GM18951 (cell line): ENCODE measurements around the gene PRPF19.

Experiments used
- POLR2A ChIP-seq: IDR thresholded peaks from 4 replicates; pipeline ENCODE4 v1.6.1; 2011; ENCODE audit warnings: mild to moderate bottlenecking; ENCODE audit not compliant: insufficient read length, insufficient read depth; ENCODE audit errors: extremely low read depth
- in situ Hi-C: fragments of 300-500 bp; cut with MboI; formaldehyde crosslinking; loops from one replicate; pipeline ENCODE4 v1.12.0; 2022; ENCODE audit warnings: low sequenced_read_pairs, mixed read lengths, inconsistent platforms; ENCODE audit not compliant: unreplicated experiment

PRPF19 gene

DNA sequence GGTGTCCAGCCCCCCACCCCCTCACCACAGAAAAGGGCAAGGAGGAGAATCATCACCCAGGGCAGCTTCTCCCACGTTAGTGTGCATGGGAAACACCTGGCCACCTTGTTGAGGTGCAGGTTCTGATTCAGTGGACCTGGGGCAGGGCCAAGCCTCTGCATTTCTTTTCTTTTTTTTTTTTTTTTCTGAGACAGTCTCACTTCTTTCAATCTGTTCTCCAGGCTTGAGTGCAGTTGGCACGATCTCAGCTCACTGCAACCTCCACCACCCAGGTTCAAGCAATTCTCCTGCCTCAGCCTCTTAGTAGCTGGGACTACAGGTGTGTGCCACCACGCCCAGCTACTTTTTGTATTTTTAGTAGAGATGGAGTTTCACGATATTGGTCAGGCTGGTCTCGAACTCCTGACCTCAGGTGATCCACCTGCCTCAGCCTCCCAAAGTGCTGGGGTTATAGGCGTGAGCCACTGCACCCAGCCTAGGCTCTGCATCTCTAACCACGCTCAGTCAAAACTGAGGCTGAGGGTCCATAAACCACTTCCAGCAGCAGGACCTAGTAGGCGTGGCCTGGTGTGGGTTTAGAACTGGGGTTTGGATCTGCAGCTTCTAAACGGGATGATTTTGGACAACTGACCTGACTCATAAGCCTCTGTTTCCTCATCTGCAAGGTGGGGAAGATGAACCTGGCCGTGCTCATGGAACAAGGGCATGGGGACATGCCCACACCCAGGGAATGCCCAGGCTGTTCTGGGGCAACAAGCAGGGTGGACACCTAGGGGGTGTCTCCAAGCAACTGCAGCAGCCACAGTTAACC, 38.3 kb downstream of the PRPF19 start:
- in situ Hi-C loops, result no loop called here
- no peak for TF ChIP-seq POLR2A

- TF ChIP-seq POLR2A, result no peak
Observed at GRCh38 chr11:60866911-60867870, 39.2 kb downstream of the PRPF19 start, which contains the start of gene ZP1. TSS of gene ZP1 (plus strand) at chr11:60867542. CDS start at chr11:60867562, 20 bp downstream.

DNA sequence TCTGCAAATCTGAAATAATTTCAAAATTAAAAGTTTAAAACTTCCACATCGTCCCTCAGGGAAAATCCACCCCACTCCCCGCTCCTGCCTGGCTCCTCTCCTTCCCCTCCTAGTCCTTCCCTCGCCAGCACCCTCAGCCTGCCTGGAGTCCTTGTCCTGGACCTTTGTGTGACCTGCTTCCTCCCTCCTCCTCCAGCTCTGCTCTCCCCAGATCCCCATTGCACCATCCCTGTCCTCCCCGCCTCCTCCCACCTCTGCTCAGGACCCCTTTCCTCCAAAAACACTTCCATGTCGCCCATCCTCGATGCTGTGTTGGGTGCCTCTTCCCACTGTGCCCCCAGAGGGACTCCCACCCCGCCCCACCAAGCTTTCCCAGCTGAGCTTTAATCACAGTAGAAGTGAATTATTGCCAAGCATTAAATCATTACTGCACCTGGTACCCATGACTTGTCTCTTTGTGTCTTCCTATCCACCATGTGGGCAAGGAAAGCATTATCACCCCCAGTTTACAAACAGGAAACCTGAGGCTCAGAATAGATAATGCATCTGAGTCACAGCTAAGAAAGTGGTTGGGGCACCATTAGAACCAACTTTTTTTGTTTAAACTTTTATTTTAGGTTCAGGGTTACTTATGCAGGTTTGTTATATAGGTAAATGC, 41.4 kb downstream of the PRPF19 start:
- in situ Hi-C loops, result no loop called here
- TF ChIP-seq POLR2A, result no peak

More at GRCh38 chr11:60866911-60867870, 39.2 kb downstream of the PRPF19 start, which contains the start of gene ZP1:
- in situ Hi-C loops, result no loop called here

GRCh38 chr11:60863550-60864521, 42.5 kb downstream of the PRPF19 start:
- TF ChIP-seq POLR2A, result no peak
- in situ Hi-C loops, result no loop called here

GRCh38 chr11:60862171-60862570, 44.2 kb downstream of the PRPF19 start:
- no peak for TF ChIP-seq POLR2A
- in situ Hi-C loops, result no loop called here

GRCh38 chr11:60860943-60861342, 45.4 kb downstream of the PRPF19 start:
- in situ Hi-C loops, result no loop called here
- no peak for TF ChIP-seq POLR2A

DNA sequence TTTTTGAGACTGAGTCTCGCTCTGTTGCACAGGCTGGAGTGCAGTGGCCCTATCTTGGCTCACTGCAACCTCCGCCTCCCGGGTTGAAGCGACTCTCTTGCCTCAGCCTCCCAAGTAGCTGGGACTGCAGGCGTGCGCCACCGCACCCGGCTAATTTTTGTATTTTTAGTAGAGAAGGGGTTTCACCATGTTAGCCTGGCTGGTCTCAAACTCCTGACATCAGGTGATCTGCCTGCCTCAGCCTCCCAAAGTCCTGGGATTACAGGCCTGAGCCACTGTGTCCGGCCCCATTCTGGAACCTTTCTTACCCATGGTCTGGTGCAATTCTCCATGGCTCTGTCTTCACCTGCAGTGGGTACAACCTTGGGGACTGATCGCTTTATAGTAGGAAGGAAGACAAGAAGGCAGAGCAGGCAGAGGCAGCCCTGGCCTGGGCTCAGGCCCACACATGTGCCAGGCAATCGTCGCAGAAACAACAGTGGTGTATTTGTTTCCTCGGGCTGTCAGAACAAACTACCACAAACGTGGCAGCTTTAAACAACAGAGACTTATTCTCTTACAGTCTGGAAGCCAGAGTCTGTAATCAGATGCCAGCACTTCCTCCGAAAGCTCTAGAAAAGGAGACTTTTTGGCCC, 46.7 kb downstream of the PRPF19 start:
- no peak for TF ChIP-seq POLR2A
- in situ Hi-C loops, result no loop called here

DNA sequence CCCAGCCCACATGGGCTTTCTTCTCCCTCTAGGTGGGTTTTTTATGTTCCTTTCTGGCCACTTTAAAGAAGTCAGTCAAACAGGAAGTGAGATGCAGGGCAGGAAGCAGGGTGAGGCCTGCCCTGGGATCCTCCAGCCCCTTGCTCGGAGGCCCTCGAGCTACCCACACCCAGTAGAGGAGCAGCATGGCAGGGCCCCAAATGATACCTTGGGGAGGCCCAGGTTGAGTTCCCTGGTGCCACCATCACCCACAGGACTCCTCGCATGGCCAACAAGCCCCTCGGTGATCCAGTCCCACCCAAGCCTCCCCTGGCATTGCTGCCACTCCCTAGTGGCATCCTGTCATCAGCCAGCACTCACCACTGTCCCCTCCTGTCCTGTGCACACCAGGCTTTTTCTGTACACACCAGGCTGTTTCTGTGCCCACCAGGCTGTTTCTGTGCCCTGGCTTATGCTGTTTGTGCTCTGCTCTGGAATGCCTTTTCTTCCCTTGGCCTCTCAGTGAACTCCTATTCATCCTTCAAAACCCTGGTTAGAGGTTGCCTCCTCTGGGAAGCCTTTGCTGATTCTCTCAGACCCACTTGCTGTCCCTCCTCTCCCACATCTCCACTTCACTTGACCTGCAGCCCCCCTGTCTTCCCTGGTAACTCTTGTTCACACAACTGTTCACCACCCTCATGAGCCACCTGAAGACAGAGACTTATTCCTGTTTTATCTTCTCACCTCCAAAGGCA, 47.5 kb downstream of the PRPF19 start:
- no peak for TF ChIP-seq POLR2A
- in situ Hi-C loops, result no loop called here

DNA sequence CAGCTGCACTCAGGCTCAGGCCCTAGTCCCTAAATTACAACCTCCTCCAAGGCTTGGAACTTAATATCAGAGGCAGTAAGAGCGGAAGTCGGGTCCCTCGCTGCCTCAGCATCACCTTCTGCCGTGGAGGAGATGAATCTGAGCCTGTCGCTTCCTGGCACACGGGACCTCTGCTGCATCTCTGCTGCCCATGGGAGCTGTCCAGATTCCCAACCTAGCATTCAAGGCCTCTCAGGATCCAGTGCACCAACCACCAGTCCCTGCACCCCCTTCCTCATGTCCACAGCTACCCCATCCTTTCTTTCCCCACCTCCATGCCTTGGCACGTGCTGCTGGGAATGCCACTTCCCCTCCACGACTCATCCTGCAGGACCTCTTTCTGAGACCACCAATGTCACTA, 48.1 kb downstream of the PRPF19 start:
- in situ Hi-C loops, result no loop called here
- TF ChIP-seq POLR2A, result no peak

DNA sequence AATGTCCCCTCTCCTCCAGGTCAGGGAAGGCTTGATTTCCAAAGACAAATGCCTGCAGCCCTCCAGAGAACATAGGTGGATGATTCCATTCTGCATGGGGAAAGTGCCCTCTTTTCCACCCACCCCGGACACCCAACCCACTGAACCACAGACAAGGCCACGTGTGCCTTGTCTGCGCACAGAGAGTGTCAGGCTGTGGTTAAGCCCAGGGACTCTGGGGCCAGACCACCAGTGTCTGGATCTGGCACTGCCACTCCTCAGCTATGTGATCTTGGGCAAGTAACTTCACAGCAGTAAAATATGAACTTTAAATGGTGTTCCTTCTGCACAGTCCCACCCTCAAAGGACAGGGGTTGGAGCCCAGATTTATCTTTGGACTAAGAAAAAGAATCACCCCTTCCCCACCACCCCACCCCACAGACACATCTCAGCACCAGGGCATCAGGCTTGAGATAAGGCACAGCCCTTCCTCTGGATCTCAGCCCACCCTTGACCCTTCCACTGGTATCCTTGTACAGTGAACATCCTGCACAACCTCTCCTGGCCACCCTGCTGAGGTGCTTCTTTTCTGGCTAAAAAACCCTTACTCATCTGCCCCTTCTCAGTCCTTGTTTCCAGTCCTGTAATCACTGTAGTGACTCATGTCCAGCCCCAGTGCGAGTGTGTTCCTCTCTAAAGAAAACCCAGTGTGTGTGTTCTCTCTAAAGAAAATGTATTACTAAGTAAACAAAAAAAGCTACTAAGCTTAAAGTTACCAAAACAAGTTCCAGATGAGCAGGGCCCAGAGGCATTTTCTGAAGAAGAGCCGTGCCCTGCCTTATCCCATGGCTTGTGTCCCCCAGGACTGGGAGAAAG, 48.8 kb downstream of the PRPF19 start:
- no peak for TF ChIP-seq POLR2A
- in situ Hi-C loops, result no loop called here
